GM23338 (cell line): ENCODE measurements around the gene TYSND1. TPM values are rescaled to one million over a fixed set of nuclear protein-coding genes. Genes with fewer than 3 reads are reported as not detected.

Experiments used
- ATAC-seq: fragments of 200-7000 bp; cut with Tn5 transposase; 3 replicates; pipeline ENCODE4 v1.9.1; 2020
- DNase-seq: peaks from one replicate; pipeline ENCODE4 v3.0.0-alpha.2; 2015; ENCODE audit warnings: low spot score
- H2AFZ ChIP-seq: fragments of 200-600 bp; sonication (generic); 2 replicates; pipeline ENCODE4 v1.8.0; 2016; ENCODE audit warnings: antibody characterized with exemption, mild to moderate bottlenecking, moderate library complexity
- H3F3A ChIP-seq: fragments of 200-600 bp; sonication (generic); replicated peaks from 2 replicates; pipeline ENCODE4 v1.8.0; 2017; ENCODE audit warnings: antibody characterized with exemption, mixed run types, low read depth
- H3K27ac ChIP-seq: fragments of 200-600 bp; sonication (generic); 2 replicates; pipeline ENCODE4 v1.6.1; 2016; ENCODE audit warnings: low read depth
- H3K27me3 ChIP-seq: fragments of 200-600 bp; sonication (generic); 2 replicates; pipeline ENCODE4 v1.8.0; 2016; ENCODE audit warnings: mild to moderate bottlenecking, mixed run types, moderate library complexity; ENCODE audit not compliant: insufficient read depth
- H3K36me3 ChIP-seq: fragments of 200-600 bp; sonication (generic); 2 replicates; pipeline ENCODE4 v1.8.0; 2016; ENCODE audit warnings: mild to moderate bottlenecking; ENCODE audit not compliant: insufficient read depth
- H3K4me1 ChIP-seq: fragments of 200-600 bp; sonication (generic); 2 replicates; pipeline ENCODE4 v1.8.0; 2016; ENCODE audit warnings: mild to moderate bottlenecking, moderate library complexity; ENCODE audit not compliant: insufficient read depth
- H3K4me2 ChIP-seq: fragments of 200-600 bp; sonication (generic); 2 replicates; pipeline ENCODE4 v1.7.1; 2017; ENCODE audit warnings: mixed run types
- H3K4me3 ChIP-seq: fragments of 200-600 bp; sonication (generic); 2 replicates; pipeline ENCODE4 v1.6.1; 2016; ENCODE audit warnings: mixed run types
- H3K79me2 ChIP-seq: fragments of 200-600 bp; sonication (generic); replicated peaks from 2 replicates; pipeline ENCODE4 v1.8.0; 2017; ENCODE audit warnings: mild to moderate bottlenecking; ENCODE audit not compliant: insufficient read depth
- H3K9me2 ChIP-seq: fragments of 200-600 bp; sonication (generic); 2 replicates; pipeline ENCODE4 v1.8.0; 2017; ENCODE audit not compliant: insufficient read depth
- H4K20me1 ChIP-seq: fragments of 200-600 bp; sonication (generic); replicated peaks from 2 replicates; pipeline ENCODE4 v1.8.0; 2017; ENCODE audit warnings: mild to moderate bottlenecking; ENCODE audit not compliant: insufficient read depth
- H3K27ac Mint-ChIP-seq: 2 replicates; pipeline ENCODE4 v1.8.0; 2020; ENCODE audit warnings: inconsistent platforms, mild to moderate bottlenecking, moderate library complexity, mixed read lengths
- H3K27me3 Mint-ChIP-seq: 3 replicates; pipeline ENCODE4 v1.8.0; 2022; ENCODE audit warnings: low read depth, mild to moderate bottlenecking, moderate library complexity, mixed read lengths, inconsistent platforms; ENCODE audit not compliant: insufficient read depth, poor library complexity
- H3K36me3 Mint-ChIP-seq: 3 replicates; pipeline ENCODE4 v1.8.0; 2021; ENCODE audit warnings: low read depth, mild to moderate bottlenecking, inconsistent platforms, moderate library complexity, mixed read lengths
- H3K4me1 Mint-ChIP-seq: 3 replicates; pipeline ENCODE4 v1.8.0; 2020; ENCODE audit warnings: mild to moderate bottlenecking, inconsistent platforms, mixed read lengths
- H3K4me3 Mint-ChIP-seq: 3 replicates; pipeline ENCODE4 v1.8.0; 2021; ENCODE audit warnings: moderate library complexity, mild to moderate bottlenecking, inconsistent platforms, mixed read lengths
- H3K9me3 Mint-ChIP-seq: 3 replicates; pipeline ENCODE4 v1.8.0; 2020; ENCODE audit warnings: moderate library complexity, mild to moderate bottlenecking, inconsistent platforms, mixed read lengths
- CREB1 ChIP-seq: fragments of 250-450 bp; sonication (Bioruptor Pico); IDR thresholded peaks from 2 replicates; pipeline ENCODE4 v1.5.0; 2020; ENCODE audit warnings: low read depth, mild to moderate bottlenecking, moderate library complexity
- CTCF ChIP-seq, 2 experiments: fragments of 200-600 bp in 1 of 2; sonication (generic) in 1 of 2; conservative IDR thresholded peaks; 2 replicates each; pipeline versions ENCODE4 v1.5.1 to v1.6.1; 2016 to 2017; ENCODE audit warnings: antibody characterized with exemption in 2 of 2, low read depth in 2 of 2, mild to moderate bottlenecking in 2 of 2, moderate library complexity in 1 of 2
- ETS1 ChIP-seq: IDR thresholded peaks from 2 replicates; pipeline ENCODE4 v1.6.1; 2016; ENCODE audit warnings: antibody characterized with exemption
- EZH2 ChIP-seq: fragments of 200-600 bp; sonication (generic); IDR thresholded peaks from one replicate; pipeline ENCODE4 v1.8.0; 2017; ENCODE audit warnings: antibody characterized with exemption, mild to moderate bottlenecking, low read depth; ENCODE audit not compliant: unreplicated experiment
- EZH2phosphoT487 ChIP-seq: fragments of 200-600 bp; sonication (generic); IDR thresholded peaks from one replicate; pipeline ENCODE4 v1.8.1; 2018; ENCODE audit warnings: antibody characterized with exemption; ENCODE audit not compliant: unreplicated experiment
- JUNB ChIP-seq: IDR thresholded peaks from one replicate; pipeline ENCODE4 v1.6.1; 2016; ENCODE audit warnings: antibody characterized with exemption; ENCODE audit not compliant: unreplicated experiment
- NANOG ChIP-seq: IDR thresholded peaks from 2 replicates; pipeline ENCODE4 v1.6.1; 2016; ENCODE audit warnings: antibody characterized with exemption, borderline replicate concordance
- POLR2AphosphoS5 ChIP-seq: IDR thresholded peaks from 2 replicates; pipeline ENCODE4 v1.6.1; 2016; ENCODE audit warnings: antibody characterized with exemption, low read depth
- STAT1 ChIP-seq: IDR thresholded peaks from one replicate; pipeline ENCODE4 v1.6.1; 2016; ENCODE audit warnings: antibody characterized with exemption; ENCODE audit not compliant: unreplicated experiment
- ZNF114 ChIP-seq: fragments of 250-450 bp; sonication (Bioruptor Pico); IDR thresholded peaks from 2 replicates; pipeline ENCODE4 v1.5.0; 2020; ENCODE audit warnings: mild to moderate bottlenecking, moderate library complexity
- ZNF331 ChIP-seq: fragments of 250-450 bp; sonication (Bioruptor Pico); IDR thresholded peaks from 2 replicates; pipeline ENCODE4 v1.5.0; 2020; ENCODE audit warnings: low read depth, mild to moderate bottlenecking, moderate library complexity
- polyA plus RNA-seq: library from polyadenylated mRNA; unstranded; fragments of >200 nt; fragmentation: Nextera tagmentation; extraction: Ambion mirVana; gene quantifications from 2 replicates; pipeline ENCODE4 v1.2.1, GENCODE V29; 2016
- total RNA-seq: library from RNA; depleted of rRNA; stranded (reverse); fragments of >200 nt; shearing (Covaris generic); gene quantifications from 2 replicates; pipeline ENCODE4 v1.2.3, GENCODE V29; 2014
- TF ChIP-seq, protein P1 (sequence below): fragments of 250-450 bp; sonication (Bioruptor Pico); IDR thresholded peaks from 2 replicates; pipeline ENCODE4 v1.5.0; 2020; ENCODE audit warnings: mild to moderate bottlenecking, moderate library complexity
- TF ChIP-seq, protein P2 (sequence below): IDR thresholded peaks from one replicate; pipeline ENCODE4 v1.6.1; 2018; ENCODE audit warnings: antibody characterized with exemption; ENCODE audit not compliant: unreplicated experiment

TYSND1 gene
- total and polyA plus RNA-seq, 2 experiments from 2014 or later = 5.2 to 19.5 TPM

- Histone ChIP-seq H3K4me3 (no peak overlapping the region), H2AFZ (no peak overlapping the region), H3K27ac (no peak overlapping the region), H3K4me2 (no peak overlapping the region), H3K36me3 (no peaks in the 10 kb centered on the region), H3K79me2 (no peaks in the 10 kb centered on the region), H3K27me3 (peaks cover 12% of the 10 kb centered on the region; the same call in 1 of the 2 replicates), H3K4me1 (peaks cover 4% of the 10 kb centered on the region; the same call in 1 of the 2 replicates), H3K9me2 (no peaks in the 10 kb centered on the region), H3F3A (peaks cover 2% of the 10 kb centered on the region; the same call in 1 of the 2 replicates), H4K20me1 (no peaks in the 10 kb centered on the region)
- peaks cover 3% of the 10 kb centered on the region; the same call in 2 of the 3 replicates for H3K36me3 Mint-ChIP-seq
- no peak for DNase-seq
- H3K4me1 Mint-ChIP-seq = peaks cover 1% of the 10 kb centered on the region
- no peaks in the 10 kb centered on the region for H3K9me3 Mint-ChIP-seq
- H3K27me3 Mint-ChIP-seq = peaks cover 17% of the 10 kb centered on the region
- no peak for ATAC-seq
- H3K27ac Mint-ChIP-seq = no peak overlapping the region
- H3K4me3 Mint-ChIP-seq = no peak overlapping the region
- TF ChIP-seq ZNF331 (no peak), STAT1 (no peak), EZH2 (no peak), NANOG (no peak), POLR2AphosphoS5 (no peak), CREB1 (CRISPR knock-in tag) (no peak), EZH2phosphoT487 (no peak), ZNF114 (CRISPR knock-in tag) (no peak), JUNB (no peak), ETS1 (no peak), CTCF (conservative IDR thresholded peaks at IDR 0.05; ENCODE audit: low read depth in 2 of 2) (no peak)
- TF ChIP-seq, protein P1, sequence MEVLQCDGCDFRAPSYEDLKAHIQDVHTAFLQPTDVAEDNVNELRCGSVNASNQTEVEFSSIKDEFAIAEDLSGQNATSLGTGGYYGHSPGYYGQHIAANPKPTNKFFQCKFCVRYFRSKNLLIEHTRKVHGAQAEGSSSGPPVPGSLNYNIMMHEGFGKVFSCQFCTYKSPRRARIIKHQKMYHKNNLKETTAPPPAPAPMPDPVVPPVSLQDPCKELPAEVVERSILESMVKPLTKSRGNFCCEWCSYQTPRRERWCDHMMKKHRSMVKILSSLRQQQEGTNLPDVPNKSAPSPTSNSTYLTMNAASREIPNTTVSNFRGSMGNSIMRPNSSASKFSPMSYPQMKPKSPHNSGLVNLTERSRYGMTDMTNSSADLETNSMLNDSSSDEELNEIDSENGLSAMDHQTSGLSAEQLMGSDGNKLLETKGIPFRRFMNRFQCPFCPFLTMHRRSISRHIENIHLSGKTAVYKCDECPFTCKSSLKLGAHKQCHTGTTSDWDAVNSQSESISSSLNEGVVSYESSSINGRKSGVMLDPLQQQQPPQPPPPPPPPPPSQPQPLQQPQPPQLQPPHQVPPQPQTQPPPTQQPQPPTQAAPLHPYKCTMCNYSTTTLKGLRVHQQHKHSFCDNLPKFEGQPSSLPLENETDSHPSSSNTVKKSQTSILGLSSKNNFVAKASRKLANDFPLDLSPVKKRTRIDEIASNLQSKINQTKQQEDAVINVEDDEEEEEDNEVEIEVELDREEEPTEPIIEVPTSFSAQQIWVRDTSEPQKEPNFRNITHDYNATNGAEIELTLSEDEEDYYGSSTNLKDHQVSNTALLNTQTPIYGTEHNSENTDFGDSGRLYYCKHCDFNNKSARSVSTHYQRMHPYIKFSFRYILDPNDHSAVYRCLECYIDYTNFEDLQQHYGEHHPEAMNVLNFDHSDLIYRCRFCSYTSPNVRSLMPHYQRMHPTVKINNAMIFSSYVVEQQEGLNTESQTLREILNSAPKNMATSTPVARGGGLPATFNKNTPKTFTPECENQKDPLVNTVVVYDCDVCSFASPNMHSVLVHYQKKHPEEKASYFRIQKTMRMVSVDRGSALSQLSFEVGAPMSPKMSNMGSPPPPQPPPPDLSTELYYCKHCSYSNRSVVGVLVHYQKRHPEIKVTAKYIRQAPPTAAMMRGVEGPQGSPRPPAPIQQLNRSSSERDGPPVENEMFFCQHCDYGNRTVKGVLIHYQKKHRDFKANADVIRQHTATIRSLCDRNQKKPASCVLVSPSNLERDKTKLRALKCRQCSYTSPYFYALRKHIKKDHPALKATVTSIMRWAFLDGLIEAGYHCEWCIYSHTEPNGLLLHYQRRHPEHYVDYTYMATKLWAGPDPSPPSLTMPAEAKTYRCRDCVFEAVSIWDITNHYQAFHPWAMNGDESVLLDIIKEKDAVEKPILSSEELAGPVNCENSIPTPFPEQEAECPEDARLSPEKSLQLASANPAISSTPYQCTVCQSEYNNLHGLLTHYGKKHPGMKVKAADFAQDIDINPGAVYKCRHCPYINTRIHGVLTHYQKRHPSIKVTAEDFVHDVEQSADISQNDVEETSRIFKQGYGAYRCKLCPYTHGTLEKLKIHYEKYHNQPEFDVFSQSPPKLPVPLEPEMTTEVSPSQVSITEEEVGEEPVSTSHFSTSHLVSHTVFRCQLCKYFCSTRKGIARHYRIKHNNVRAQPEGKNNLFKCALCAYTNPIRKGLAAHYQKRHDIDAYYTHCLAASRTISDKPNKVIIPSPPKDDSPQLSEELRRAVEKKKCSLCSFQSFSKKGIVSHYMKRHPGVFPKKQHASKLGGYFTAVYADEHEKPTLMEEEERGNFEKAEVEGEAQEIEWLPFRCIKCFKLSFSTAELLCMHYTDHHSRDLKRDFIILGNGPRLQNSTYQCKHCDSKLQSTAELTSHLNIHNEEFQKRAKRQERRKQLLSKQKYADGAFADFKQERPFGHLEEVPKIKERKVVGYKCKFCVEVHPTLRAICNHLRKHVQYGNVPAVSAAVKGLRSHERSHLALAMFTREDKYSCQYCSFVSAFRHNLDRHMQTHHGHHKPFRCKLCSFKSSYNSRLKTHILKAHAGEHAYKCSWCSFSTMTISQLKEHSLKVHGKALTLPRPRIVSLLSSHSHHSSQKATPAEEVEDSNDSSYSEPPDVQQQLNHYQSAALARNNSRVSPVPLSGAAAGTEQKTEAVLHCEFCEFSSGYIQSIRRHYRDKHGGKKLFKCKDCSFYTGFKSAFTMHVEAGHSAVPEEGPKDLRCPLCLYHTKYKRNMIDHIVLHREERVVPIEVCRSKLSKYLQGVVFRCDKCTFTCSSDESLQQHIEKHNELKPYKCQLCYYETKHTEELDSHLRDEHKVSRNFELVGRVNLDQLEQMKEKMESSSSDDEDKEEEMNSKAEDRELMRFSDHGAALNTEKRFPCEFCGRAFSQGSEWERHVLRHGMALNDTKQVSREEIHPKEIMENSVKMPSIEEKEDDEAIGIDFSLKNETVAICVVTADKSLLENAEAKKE (CRISPR knock-in tag) = no peak
- TF ChIP-seq, protein P2, sequence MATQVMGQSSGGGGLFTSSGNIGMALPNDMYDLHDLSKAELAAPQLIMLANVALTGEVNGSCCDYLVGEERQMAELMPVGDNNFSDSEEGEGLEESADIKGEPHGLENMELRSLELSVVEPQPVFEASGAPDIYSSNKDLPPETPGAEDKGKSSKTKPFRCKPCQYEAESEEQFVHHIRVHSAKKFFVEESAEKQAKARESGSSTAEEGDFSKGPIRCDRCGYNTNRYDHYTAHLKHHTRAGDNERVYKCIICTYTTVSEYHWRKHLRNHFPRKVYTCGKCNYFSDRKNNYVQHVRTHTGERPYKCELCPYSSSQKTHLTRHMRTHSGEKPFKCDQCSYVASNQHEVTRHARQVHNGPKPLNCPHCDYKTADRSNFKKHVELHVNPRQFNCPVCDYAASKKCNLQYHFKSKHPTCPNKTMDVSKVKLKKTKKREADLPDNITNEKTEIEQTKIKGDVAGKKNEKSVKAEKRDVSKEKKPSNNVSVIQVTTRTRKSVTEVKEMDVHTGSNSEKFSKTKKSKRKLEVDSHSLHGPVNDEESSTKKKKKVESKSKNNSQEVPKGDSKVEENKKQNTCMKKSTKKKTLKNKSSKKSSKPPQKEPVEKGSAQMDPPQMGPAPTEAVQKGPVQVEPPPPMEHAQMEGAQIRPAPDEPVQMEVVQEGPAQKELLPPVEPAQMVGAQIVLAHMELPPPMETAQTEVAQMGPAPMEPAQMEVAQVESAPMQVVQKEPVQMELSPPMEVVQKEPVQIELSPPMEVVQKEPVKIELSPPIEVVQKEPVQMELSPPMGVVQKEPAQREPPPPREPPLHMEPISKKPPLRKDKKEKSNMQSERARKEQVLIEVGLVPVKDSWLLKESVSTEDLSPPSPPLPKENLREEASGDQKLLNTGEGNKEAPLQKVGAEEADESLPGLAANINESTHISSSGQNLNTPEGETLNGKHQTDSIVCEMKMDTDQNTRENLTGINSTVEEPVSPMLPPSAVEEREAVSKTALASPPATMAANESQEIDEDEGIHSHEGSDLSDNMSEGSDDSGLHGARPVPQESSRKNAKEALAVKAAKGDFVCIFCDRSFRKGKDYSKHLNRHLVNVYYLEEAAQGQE = no peak
Observed at GRCh38 chr10:70137927-70138883, 8.3 kb downstream of the TYSND1 start.
